Uterus (tissue), 4 donors: ENCODE measurements around the gene CXCR5. TPM values are rescaled to one million over a fixed set of nuclear protein-coding genes. Genes with fewer than 3 reads are reported as not detected.

ENCODE experiments used
- DNase-seq, 2 donors: peaks; one replicate each; pipeline ENCODE4 v3.0.0-alpha.2; 2019 to 2020
- H3K27ac ChIP-seq, 2 donors: fragments of 200-600 bp; sonication (generic); 1 replicate in 1 of 2; 2 replicates in 1 of 2; pipeline ENCODE4 v1.5.1; 2016 to 2018
- H3K27me3 ChIP-seq, 2 donors: fragments of 200-600 bp; sonication (generic); one replicate each; pipeline ENCODE4 v1.5.1; 2018 to 2019; ENCODE audit warnings: control low read depth in 1 of 2
- H3K36me3 ChIP-seq, 2 donors: fragments of 200-600 bp; sonication (generic); one replicate each; pipeline ENCODE4 v1.5.1; 2019; ENCODE audit warnings: control low read depth in 1 of 2
- H3K4me1 ChIP-seq, 2 donors: fragments of 200-600 bp; sonication (generic); one replicate each; pipeline ENCODE4 v1.5.1; 2018 to 2019; ENCODE audit warnings: control low read depth in 1 of 2
- H3K4me3 ChIP-seq, 2 donors: fragments of 200-600 bp; sonication (generic); 1 replicate in 1 of 2; 2 replicates in 1 of 2; pipeline ENCODE4 v1.5.1; 2018 to 2019; ENCODE audit warnings: mild to moderate bottlenecking in 1 of 2
- H3K9me3 ChIP-seq, 2 donors: fragments of 200-600 bp; sonication (generic); one replicate each; pipeline ENCODE4 v1.5.1; 2019; ENCODE audit warnings: control low read depth in 1 of 2
- POLR2A ChIP-seq, 2 donors: fragments of 450-650 bp; IDR thresholded peaks; one replicate each; pipeline ENCODE4 v1.6.1; 2016; ENCODE audit warnings: antibody characterized with exemption in 2 of 2, mild to moderate bottlenecking in 1 of 2, moderate library complexity in 1 of 2
- intact Hi-C: fragments of 100-400 bp; cut with DNase I; formaldehyde crosslinking; loops from one replicate; pipeline ENCODE4 v1.15.1; 2023; ENCODE audit warnings: low total_unique reads
- total RNA-seq, 4 donors: library from RNA; depleted of rRNA in 3 of 4; stranded (reverse); fragments of >200 nt in 3 of 4; gene quantifications; one replicate each; pipeline versions ENCODE4 v1.1.0 to v1.2.4, GENCODE V29; 2014 to 2023
- TF ChIP-seq, protein P1 (sequence below), 4 experiments: fragments of 200-600 bp in 2 of 4; fragments of 450-650 bp in 2 of 4; sonication (generic) in 2 of 4; IDR thresholded peaks; one replicate each; pipeline ENCODE4 v1.5.1; 2016 to 2019; ENCODE audit warnings: antibody characterized with exemption in 4 of 4, mild to moderate bottlenecking in 2 of 4, moderate library complexity in 1 of 4
- donor health status: DM: yes; HTN: yes; CAD: no.

Gene CXCR5
- total RNA-seq, 4 donors from 2014 or later: 0.14 TPM; not detected in 3

DNA sequence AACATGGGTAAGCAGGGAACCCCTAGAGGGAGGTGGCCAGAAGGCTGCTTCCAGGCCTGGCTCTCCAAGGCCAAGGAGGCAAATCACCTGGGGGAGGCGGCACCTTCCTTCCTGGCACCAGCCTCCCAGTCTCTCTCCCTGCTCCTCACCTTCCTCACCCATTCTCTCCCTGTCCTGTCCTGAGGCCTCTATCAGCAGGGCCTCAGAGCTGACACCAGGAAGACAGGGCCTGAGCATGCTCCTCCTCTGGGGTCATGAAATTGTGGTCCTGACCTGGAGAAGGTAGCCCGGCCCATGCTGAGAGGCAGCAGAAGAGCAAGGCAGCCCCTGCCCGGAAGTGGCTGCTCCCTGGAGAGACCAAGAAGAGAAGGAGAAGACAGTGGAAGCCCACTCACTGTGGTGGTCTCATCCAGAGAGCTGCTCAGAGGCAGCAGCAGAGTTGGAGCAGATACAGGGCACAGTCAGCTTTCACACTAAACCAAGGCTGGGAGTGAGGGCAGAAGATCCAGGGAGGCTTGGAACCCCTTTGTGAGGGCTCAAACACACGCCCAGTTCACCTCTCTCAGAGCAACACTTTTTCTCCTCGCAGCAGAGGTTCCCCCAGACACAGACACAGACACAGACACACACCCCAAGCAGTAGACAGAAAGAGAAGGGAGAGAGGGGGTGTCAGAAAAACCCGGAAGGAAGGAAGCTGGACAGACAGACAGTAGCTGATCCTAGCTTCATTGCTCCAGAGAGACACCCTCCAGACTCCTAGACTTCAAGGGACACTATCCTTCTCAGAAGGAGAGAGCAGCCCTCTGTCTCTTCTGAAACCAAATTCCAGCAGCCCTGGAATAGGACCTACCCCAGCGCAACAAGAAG lies 40.3 kb downstream of the CXCR5 start:
- intact Hi-C loops: no loop called here
- Histone ChIP-seq H3K27me3 (no peaks in the 10 kb centered on the region), H3K4me1 (peaks cover 5 to 33% of the 10 kb centered on the region in 2 donors), H3K27ac (peak overlapping the region; percentile 99 to 100), H3K4me3 (peak overlapping the region; percentile 94), H3K9me3 (no peaks in the 10 kb centered on the region), H3K36me3 (no peaks in the 10 kb centered on the region)
- TF ChIP-seq POLR2A (IDR thresholded peaks at IDR 0.05): no peak
- TF ChIP-seq, protein P1, sequence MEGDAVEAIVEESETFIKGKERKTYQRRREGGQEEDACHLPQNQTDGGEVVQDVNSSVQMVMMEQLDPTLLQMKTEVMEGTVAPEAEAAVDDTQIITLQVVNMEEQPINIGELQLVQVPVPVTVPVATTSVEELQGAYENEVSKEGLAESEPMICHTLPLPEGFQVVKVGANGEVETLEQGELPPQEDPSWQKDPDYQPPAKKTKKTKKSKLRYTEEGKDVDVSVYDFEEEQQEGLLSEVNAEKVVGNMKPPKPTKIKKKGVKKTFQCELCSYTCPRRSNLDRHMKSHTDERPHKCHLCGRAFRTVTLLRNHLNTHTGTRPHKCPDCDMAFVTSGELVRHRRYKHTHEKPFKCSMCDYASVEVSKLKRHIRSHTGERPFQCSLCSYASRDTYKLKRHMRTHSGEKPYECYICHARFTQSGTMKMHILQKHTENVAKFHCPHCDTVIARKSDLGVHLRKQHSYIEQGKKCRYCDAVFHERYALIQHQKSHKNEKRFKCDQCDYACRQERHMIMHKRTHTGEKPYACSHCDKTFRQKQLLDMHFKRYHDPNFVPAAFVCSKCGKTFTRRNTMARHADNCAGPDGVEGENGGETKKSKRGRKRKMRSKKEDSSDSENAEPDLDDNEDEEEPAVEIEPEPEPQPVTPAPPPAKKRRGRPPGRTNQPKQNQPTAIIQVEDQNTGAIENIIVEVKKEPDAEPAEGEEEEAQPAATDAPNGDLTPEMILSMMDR (IDR thresholded peaks at IDR 0.05): no peak
- DNase-seq: no peak

GRCh38 chr11:118924591-118925585 lies 41.2 kb downstream of the CXCR5 start:
- Histone ChIP-seq H3K9me3 (no peaks in the 10 kb centered on the region), H3K4me1 (peaks cover 5 to 27% of the 10 kb centered on the region in 2 donors), H3K36me3 (no peaks in the 10 kb centered on the region), H3K27me3 (no peaks in the 10 kb centered on the region), H3K4me3 (peak overlapping the region; percentile 94), H3K27ac (peak overlapping the region; percentile 99 to 100)
- TF ChIP-seq, protein P1 (IDR thresholded peaks at IDR 0.05): no peak
- no peak for TF ChIP-seq POLR2A (IDR thresholded peaks at IDR 0.05)
- intact Hi-C loops: no loop called here
- DNase-seq: peak; percentile 35 to 61

GRCh38 chr11:118927554-118928100 lies 43.9 kb downstream of the CXCR5 start:
- no peaks in the 10 kb centered on the region for H3K9me3 ChIP-seq
- no peaks in the 10 kb centered on the region for H3K27me3 ChIP-seq
- TF ChIP-seq, protein P1 (IDR thresholded peaks at IDR 0.05): no peak
- TF ChIP-seq POLR2A (IDR thresholded peaks at IDR 0.05): no peak
- peak overlapping the region in 1 of 2 donors; percentile 89 for H3K4me3 ChIP-seq
- H3K27ac ChIP-seq: peak overlapping the region; percentile 98 to 99
- intact Hi-C loops: loop anchor here (2.0 kb wide), 1 partner anchor 19 kb away; no protein-coding TSS in a partner anchor
- DNase-seq: no peak
- no peaks in the 10 kb centered on the region for H3K36me3 ChIP-seq
- peaks cover 0 to 22% of the 10 kb centered on the region in 2 donors for H3K4me1 ChIP-seq

GRCh38 chr11:118928101-118928869 lies 44.6 kb downstream of the CXCR5 start:
- H3K27ac ChIP-seq: peak overlapping the region; percentile 98 to 99
- TF ChIP-seq POLR2A (IDR thresholded peaks at IDR 0.05): peak in 1 of 2 donors; percentile 48
- TF ChIP-seq, protein P1 (IDR thresholded peaks at IDR 0.05): peak; percentile 88 to 96 (median 94)

More at GRCh38 chr11:118928101-118928869, 44.6 kb downstream of the CXCR5 start:
- Histone ChIP-seq H3K9me3 (no peaks in the 10 kb centered on the region), H3K4me3 (peak overlapping the region; percentile 89 to 90), H3K36me3 (no peaks in the 10 kb centered on the region), H3K4me1 (peaks cover 0 to 16% of the 10 kb centered on the region in 2 donors), H3K27me3 (no peaks in the 10 kb centered on the region)
- DNase-seq: peak; percentile 93 to 96
- intact Hi-C loops: loop anchor here (2.0 kb wide), 1 partner anchor 19 kb away; no protein-coding TSS in a partner anchor
